ENCODE measurements around the gene EXT2.

EXT2 gene

DNA sequence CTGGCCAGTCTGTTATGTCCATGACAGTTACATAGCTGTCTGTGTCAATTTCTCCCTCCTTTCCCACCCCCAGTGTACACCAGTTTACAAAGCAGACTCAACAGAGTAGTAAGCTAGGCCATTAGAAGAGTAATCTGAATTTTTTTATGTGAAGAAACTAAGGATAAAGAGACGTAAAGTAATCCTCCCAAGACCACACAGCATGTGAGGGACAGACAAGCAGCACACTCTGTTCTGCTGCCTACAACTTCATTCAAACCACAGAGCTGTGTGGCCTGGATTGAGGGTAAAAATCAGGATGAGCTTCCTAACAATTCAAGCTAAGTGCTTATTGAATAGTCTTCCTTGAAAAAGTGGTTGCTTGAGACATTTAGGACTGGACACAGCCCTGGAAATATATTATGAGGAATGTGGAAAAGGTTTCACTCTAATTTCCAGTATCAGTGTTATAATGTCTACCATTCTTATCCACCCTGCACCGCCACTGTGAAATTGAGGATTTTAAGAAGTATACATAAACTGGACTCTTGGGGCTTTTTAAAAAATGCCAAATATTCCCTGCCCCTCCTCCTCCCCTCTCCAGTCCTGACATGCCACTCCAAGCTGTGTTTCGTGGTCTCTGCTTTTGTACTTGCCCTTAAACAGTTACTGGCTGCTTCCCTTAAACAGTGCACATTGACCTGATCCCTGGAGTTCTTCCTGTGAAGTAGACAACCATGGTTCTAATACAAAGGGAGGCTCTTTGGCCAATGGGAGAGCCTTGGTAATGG, 40.9 kb downstream of the EXT2 start:
- no peak for DNase-seq

DNA sequence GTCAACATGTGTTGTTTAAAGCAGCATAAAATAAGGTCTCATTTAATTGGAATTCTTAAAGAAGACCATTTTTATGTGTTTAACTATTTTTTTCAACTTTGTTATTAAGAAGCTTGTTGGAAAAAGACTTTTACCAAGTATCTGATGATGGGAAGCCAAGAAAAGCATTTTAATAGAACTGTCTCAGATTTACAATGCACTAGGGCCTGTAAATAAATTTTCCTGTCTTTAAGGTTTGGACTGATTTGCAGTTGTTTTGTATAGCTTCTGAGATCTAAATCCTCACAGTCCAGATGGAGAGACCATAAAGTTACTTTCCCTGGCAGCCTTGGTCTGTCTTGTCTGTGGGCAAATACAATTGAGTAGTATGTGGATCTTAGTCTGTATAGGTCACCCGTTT, 41.6 kb downstream of the EXT2 start:
- no peak for DNase-seq

DNA sequence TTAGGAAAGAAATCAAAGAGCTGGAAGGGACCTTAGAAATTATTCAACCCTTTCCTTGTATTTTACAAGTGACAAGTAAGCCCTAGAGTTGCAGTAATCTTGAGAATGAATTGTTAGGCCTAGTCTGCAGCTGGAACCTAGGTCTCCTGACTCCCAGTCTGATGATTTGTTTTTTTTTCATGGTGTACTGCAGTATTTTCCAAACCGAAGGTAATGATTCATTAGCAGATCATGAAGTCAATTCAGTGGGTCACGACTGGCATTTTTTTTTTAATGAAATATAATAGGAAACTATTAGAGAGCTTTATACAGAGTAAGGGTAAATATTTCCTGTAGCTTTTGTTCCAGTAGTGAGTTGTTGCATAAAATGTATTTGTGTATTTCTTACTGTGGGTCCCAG, 42.8 kb downstream of the EXT2 start:
- no peak for DNase-seq

DNA sequence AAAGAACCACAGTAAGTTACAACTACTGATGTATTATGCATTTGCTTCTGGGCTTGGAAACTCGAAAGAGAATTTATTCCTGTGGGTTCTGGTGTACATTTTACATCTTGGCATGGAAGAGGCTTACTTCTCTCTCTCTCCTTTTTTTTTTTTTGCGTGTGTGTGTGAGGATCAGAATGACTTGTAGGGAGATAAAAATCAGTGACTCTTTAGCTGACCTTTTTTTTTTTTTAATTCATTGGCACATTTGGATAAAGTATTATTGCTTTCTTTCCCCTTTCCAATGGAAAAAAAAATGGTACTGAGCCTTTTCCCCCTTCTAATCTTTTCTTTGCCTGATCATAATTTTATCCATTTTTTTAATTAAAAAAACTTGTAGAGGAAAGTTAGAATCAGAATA, 43.5 kb downstream of the EXT2 start:
- no peak for DNase-seq

DNA sequence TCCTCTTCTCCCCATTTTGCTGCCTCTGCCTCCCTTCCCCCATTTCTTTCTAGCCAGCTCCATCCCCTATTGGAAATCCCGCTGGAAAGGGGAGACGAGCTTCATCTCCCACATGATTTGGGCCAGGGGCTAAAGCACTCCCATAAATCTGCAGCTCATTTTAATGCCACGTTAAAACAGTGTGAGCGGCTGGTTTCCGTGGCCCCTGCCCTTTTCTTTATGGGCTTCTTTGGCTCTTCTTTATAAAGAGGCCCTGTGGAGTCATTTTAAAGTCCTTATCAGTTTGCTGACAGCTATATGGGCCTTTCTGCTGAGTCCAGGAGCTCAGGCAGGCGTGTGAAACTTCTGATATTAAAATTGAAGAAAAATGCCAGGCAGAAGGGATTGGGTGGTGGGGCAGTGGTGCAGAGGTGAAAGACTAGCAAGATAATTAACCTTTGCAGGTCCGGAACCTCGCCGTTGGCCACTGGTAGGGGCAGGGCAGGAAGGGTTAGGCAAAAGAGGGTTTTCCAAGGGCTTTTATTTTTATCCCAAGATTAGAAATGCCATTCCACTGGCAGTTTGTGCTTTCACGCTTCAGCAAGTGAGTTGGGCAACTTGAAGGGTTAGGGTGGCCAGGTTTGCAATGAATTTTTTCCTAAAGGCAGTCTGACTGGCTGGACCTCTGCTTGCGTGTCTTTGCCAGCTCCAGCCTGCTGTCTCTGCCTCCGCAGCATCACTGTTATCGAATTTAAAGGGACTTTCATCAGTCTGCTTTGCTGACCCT, 44.3 kb downstream of the EXT2 start:
- DNase-seq = no peak

DNA sequence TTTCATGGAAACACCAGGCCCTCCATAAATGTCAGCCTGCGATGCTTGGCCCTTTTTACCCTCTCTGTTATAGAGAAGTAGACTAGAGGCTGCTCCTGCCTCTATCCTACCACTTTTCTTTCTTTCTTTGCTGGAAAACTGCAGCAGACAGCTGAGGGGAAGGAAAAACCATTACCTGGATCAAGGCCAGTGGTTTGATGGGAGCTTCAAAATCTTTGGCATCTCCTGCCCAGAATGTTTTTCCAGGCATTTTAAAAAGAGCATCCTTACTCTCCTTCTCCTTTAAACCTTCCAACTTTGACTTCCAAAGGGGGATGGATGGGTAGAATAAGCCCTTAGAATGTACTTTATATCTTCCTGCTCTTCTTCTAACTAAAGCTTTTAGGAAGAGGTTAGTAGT, 44.9 kb downstream of the EXT2 start:
- DNase-seq = no peak

DNA sequence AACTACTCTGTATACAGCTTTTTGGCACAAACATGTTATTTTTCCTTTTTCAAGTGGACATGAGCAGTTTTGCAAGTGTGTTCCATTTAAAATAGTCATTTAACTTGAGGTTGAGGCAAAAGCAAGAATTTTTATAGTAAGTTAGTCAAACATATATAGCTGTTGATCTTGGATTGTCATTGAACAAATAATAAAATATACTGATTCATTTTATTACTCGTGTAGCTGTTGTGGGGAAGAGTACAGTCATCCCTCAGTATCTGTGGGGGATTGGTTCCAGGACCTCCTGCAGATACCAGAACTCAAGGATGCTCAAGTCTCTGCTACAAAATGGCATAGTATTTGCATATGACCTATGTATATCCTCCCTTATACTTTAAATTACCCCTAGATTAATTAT, 45.3 kb downstream of the EXT2 start:
- no peak for DNase-seq

DNA sequence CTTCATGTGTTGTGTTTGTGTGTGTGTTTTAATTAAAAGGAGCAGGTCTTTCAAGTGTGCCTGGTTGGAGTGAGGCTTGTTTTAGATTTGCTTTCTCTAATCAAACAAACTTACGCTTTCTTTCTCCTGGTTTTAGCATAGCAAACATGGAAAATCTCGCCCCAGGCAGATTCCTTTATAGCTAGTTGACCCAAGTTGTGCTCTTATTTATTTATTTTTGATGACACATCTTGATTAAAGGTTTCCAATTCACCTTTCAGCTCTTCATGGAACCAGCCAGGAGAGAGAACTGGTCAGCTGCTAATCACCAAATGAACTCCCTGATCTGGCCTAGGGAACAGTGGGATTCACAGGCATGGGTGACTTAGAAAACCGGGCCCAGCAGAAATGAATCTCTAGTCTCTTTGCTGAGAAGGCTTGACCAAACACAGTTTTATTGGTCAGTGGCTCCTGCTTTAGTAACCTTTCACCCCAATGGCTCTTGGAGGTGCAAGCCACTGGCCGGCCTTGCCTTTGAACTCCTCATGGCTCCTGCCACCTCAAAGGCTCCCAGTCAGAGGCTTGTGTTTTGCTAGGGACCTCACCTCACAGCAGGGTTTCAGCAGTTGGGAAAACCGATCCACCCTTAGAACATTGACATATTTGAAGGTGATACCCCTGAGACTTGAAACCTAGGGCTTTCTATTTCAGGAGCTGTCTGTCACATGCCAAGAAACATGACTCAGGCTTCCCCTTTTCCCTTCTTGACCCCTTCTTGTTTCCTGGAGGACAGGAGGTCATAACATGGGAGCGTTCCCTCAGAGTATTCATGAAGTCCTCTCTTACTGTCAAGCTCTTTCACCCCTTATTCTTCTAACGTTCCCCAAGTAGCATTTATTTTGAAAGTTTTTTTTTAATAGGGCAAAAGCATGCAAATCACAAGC, 48.8 kb downstream of the EXT2 start:
- no peak for DNase-seq

DNA sequence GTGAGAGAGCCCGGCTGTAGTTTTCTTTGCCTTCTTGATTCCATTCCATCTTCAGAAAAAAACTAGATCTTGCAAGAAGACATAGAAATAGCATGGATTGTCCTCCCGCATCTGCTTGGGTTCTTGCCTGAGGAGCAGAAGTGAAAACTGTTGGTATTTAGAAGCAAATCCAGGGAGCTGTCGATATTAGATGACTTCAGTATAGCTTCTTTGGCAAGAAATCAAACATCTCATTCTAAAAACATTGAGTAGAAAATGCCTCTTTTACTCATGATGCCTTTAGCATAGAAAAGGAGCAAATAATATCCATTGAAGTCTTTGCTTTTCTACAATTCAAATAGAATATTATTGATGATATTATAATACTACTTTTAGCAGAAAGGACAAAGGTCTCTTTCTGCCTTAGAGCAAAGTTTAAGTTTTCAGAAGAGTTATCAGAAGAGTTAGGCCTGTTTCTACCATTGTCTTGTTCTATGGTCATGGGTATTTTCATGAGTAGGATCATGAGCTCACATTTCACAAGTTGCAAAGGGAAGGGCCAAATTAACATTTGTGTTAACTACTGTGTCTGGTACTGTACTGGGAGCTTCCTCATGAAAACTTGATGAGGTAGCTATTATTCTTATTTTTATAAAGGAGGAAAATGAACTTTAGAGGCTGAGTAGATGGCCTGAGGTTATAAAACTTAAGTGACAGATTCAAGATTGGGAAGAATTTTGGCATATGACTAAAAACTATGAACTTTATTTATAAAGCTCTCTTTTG, 49.7 kb downstream of the EXT2 start:
- DNase-seq = no peak

DNA sequence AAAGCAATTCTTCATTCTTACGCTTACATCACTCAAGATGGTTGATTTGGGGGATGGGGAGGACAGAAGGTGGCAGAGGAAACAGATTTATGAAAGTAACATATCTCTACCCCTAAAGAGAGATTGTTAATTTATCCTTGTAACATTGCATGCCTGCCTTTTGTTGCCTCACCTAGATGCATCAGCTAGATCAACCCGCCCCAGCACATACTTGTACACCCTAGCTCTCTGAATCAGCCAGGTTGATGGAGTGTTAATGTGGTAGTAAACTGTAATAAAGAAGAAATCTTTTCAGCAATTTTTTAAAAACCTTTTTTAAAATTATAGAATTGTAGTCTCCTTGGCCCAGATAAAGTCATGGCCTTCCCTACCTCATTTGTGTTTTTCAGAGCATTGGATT, 51.5 kb downstream of the EXT2 start:
- no peak for DNase-seq

DNA sequence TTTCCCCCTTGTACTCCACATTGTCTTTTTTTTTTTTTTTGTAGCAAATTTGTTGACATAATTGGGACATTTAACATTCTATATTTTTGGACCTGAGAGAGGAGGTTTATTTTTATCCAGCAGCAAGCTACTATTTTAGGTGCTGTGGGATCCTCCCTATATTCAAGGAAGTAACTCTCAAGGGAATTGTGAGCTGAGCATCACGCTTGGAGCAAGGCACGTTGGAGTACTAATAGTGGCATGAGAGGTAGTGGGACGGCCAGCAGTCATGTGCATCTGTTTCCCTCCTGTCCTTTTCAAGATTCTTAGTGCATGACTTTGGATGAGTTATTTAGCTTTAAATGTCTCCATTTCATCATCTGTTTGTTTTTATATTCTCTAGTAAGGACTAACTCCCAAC, 52.3 kb downstream of the EXT2 start:
- no peak for DNase-seq

DNA sequence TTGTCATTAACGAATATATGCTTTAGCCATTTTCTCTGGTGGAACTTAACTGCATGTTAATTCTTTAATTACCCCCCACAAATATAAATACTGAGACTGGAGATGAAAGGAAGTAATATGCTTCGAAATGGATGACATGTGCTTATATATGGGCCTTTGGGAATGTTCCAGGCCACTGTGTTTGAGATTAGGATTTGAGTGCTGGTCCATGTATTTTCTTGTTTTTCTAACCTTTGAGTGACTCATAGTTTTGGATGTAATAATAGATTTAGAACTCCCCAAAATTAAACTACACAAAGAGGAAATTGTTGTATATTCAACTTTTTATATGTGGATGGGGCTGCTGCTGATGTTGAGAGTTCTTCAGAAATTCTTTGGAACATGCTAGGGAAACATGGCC, 54.2 kb downstream of the EXT2 start:
- no peak for DNase-seq

DNA sequence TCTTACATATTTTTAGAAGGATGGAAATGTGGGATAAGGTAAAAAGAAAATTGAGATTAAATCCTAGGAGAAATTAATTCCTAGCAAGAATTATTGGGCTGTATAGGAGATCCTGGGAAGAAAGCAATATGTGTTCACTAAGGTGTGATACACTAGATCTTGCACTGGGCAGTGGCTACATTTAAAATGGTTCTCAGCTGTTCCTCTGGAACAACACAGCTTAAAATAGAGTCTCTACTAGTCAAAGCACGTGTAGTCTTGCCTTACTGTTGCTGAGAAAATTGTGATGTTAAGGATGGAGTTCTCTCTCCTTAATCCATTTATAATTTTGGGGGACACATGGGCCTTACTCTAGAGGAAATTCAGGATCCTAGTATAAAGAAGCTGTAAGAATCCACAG, 54.9 kb downstream of the EXT2 start:
- DNase-seq = no peak

DNA sequence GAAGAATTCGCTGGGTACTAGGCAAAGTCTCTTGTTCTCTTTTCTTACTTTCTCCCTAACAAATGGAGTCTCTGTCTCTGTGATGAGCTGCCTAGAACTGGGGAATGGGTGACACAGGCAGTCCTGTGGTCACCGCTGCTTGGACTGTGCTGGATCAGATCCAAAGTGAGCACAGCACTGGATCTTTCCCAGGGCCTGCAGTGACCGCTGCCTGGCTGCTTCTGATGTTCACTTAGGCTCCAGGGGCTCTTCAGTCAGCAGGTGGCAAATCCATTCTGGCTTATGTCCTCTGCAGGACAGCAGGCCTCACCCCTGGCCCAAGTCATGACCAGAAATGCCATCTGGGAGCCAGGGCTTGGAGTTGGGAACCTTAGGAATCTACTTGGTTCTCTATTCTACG, 61.5 kb downstream of the EXT2 start:
- no peak for DNase-seq

DNA sequence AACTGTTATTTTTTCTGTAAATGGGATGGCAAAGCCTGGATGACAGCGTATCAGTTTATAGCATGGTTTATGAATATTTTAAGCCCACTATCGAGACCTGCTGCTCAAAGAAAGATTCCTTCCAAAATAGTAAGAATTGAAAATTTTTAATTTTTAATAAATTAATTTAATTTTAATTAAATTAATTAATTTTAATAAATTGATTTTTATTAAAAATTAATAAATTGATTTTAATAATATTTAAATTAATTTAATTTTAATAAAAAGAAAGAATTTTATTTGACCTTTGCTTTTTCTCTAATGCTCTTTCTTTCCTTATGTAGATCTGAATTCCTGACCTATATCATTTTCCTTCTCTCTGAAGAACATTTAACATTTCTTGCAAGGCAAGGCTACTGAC, 62.9 kb downstream of the EXT2 start:
- DNase-seq = no peak

DNA sequence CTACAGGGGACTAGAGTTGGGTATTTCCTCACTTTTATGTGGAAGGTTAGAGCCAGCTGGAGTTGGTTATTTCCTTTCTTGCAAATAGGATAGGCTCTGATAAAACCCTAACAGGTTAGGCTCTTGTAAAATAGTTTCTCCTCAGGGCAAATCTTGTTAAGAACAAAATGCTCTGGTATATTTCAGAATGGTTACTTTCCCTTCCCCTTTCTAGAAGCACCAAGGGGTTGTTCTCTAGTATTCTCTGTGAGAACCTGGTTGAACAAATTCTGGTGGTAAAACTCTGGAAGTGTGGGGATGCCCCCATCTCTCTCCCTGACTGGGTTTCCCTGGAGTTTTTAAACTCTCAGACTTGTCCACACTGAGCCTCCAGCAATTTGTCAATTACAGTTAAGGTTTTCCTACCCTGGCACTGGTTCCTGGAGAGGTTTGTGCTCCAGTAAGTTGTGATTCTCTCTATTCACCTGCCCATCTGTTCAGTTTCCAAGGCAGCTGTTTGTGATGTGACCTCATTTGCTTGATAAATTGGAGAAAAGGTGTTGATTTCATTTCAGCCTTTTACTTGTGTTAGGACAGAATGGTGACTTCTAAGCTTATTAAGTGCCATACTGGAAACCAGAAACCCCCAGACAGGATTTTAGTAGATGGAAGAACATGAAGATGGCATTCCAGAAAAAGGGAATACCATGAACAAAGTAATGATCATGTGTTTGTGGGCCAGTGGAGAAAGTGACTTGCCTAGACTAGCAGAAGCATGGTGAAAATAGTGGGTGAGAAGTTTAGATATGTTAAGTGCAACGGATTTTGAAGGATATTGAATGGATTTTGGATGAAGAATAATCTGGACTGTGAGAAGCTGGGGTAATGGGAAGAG, 64.6 kb downstream of the EXT2 start:
- DNase-seq = no peak

DNA sequence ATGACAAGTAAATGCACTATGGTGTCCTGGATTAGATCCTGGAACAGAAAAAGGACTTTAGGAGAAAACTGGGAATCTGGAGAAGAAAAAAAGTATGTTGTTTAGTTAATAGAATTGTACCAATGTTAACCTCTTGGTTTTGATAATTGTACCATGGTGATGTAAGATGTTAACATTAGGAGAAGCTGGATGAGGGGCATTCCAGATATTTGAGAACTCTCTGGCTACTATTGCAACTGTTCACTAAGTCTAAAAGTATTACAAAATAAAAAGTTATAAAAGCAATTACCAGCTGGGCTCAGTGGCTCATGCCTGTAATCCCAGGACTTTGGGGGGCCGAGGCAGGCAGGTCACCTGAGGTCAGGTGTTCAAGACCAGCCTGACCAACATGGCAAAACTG, 66.5 kb downstream of the EXT2 start:
- DNase-seq = no peak

DNA sequence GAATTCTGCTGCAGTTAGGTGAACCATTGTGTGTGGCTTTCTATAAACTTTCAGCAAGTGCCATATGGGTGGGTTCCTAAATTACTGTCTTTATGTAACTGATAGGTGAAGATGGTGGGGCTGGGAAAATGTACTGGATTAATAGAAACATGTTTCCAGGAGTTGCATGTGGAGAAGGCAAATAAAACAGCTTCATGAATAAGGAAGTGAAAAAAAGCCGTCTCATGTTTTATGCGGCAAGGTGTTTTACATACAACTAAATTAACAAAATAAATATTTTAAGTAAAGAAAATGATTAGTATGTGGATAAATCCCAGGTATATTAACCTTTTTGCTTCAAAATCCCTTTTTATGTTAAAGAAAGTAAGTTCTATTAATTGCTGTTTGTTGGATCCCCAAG, 67.2 kb downstream of the EXT2 start:
- DNase-seq = no peak

DNA sequence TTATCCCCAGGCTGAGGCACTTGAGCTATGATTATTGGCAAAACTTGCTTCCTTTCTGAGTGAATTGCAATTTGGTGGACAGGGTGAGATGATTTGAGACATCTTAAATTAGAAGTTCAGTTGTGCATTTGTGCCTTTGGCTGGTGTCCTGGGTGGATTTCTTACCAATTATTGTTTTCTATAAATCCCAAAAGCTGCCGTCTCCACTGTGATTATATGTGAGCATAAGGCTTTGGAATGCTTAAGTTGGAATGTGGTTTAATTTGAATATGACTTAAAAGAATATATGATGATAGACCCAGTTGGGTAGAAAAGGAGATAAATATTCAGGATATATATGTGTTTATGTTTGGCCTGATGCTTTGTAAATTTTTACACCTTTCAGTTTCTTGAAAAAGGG, 70.0 kb downstream of the EXT2 start:
- DNase-seq = no peak

DNA sequence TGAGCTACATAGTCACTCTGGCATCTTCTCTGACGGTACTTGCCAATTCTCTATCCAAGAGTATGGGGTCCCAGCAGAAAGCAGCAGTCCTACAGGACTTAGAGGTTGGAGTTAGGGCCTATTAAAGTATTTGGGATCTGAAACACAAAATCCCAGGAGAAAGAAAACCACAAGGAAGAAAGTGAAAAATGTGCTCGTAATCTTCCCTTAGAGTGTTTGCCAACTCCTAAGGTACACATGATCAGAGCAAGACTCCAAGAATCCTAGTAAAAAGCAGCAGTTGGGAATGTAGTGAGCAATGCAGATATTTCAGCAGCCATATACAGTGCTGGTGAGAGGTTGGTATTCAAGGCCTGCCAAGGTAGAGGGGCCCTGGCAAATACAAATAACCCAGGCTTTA, 71.6 kb downstream of the EXT2 start:
- no peak for DNase-seq

DNA sequence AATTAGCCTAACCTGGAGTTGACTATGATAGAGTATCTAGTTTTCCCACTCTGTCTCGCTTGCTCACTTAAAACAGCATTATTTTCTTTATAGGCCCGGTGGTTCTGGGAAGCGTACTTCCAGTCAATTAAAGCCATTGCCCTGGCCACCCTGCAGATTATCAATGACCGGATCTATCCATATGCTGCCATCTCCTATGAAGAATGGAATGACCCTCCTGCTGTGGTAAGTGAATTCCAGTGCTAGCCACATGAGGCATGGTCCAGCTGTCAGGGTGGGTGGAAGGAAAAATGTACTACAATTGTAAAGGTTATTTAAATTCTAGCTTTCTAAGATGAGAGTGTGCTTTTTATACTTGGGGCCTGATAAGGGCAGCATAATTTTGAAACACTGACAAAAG, 76.0 kb downstream of the EXT2 start:
- DNase-seq = no peak

DNA sequence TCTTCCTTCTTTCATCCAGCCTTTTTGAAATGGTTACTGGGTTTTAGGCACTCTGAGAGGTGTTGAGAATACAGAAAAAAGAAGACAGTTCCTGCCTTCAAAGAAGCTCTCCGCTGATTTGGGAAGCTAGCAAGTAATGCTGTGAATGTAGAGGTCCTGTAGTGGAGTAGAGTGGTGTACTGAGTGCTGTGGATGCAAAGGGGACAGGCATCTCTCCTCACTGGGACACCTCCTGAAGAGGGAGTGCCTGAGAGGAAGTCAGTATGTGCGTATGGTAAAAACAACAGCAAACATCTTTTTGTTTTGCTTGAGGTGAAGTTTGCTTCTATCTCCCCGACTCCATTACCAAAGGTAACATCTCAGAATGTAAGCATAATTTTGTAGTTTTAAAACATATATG, 77.5 kb downstream of the EXT2 start:
- DNase-seq = no peak

Measured in activated CD4-positive, alpha-beta T cell treated with anti-CD3 and anti-CD28 coated beads for 48 hours (primary cell).